MM.1S (cell line): ENCODE data around the gene HOXD8.

Source experiments
- CTCF ChIP-seq: fragments of 300-600 bp; sonication (generic); IDR thresholded peaks from 2 replicates; pipeline ENCODE4 v1.5.1; 2016; ENCODE audit warnings: antibody characterized with exemption, low read length, mixed read lengths
- EZH2 ChIP-seq: fragments of 300-600 bp; sonication (generic); optimal IDR thresholded peaks from 2 replicates; pipeline ENCODE3; 2017; ENCODE audit warnings: low read depth, mild to moderate bottlenecking, antibody characterized with exemption, low read length, mixed read lengths

DNA sequence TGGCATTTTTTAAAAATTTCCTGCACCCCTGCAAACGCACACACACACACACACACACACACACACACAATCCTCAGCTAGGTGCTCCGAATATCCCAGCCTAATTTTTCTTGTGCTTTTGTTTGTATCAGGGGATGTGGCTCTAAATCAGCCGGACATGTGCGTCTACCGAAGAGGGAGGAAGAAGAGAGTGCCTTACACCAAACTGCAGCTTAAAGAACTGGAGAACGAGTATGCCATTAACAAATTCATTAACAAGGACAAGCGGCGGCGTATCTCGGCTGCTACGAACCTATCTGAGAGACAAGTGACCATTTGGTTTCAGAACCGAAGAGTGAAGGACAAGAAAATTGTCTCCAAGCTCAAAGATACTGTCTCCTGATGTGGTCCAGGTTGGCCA is 35.2 kb upstream of the HOXD8 start:
- TF ChIP-seq CTCF: no peak
- no peak for TF ChIP-seq EZH2
